Measurements from ENCODE around the gene ZNF528.

ZNF528 gene

GRCh38 chr19:52397310-52398080 is at the start of gene ZNF528:
Gene ZNF528, plus strand, starts transcription at chr19:52397849. Its CDS starts 4,165 bp downstream, at chr19:52402014.
- H3K27ac ChIP-seq (ENCODE audit: low read length), result no peak within 1 kb of the TSS
- H3K36me3 ChIP-seq (ENCODE audit: control insufficient read depth, low read depth, low read length), result peaks cover 2% of the 10 kb centered on the region
- no peaks in the 10 kb centered on the region for H3K4me1 ChIP-seq (ENCODE audit: control insufficient read depth, low read depth, low read length)
- no peak within 1 kb of the TSS for H3K4me3 ChIP-seq (ENCODE audit: low read length)
- H3K9ac ChIP-seq (ENCODE audit: low read length), result no peak within 1 kb of the TSS
- H3K9me3 ChIP-seq (ENCODE audit: control insufficient read depth, low read depth, low read length), result peaks cover 4% of the 10 kb centered on the region
- H3K27me3 ChIP-seq (ENCODE audit: control insufficient read depth, insufficient read depth, low read length), result no peaks in the 10 kb centered on the region

GRCh38 chr19:52351512-52351911 is 46.1 kb upstream of the ZNF528 start:
- H3K4me3 ChIP-seq (ENCODE audit: low read length), result no peak overlapping the region
- H3K9me3 ChIP-seq (ENCODE audit: control insufficient read depth, low read depth, low read length), result peaks cover 3% of the 10 kb centered on the region
- no peak overlapping the region for H3K9ac ChIP-seq (ENCODE audit: low read length)
- H3K27me3 ChIP-seq (ENCODE audit: control insufficient read depth, insufficient read depth, low read length), result no peaks in the 10 kb centered on the region
- no peaks in the 10 kb centered on the region for H3K36me3 ChIP-seq (ENCODE audit: control insufficient read depth, low read depth, low read length)
- H3K4me1 ChIP-seq (ENCODE audit: control insufficient read depth, low read depth, low read length), result no peaks in the 10 kb centered on the region
- H3K27ac ChIP-seq (ENCODE audit: low read length), result no peak overlapping the region

GRCh38 chr19:52366414-52366824 is 31.2 kb upstream of the ZNF528 start:
- Histone ChIP-seq H3K9me3 (ENCODE audit: control insufficient read depth, low read depth, low read length) (peaks cover 40% of the 10 kb centered on the region), H3K9ac (ENCODE audit: low read length) (no peak overlapping the region), H3K27ac (ENCODE audit: low read length) (no peak overlapping the region), H3K4me3 (ENCODE audit: low read length) (no peak overlapping the region), H3K36me3 (ENCODE audit: control insufficient read depth, low read depth, low read length) (peaks cover 12% of the 10 kb centered on the region), H3K27me3 (ENCODE audit: control insufficient read depth, insufficient read depth, low read length) (no peaks in the 10 kb centered on the region), H3K4me1 (ENCODE audit: control insufficient read depth, low read depth, low read length) (no peaks in the 10 kb centered on the region)

- Histone ChIP-seq H3K9me3 (ENCODE audit: control insufficient read depth, low read depth, low read length) (peaks cover 28% of the 10 kb centered on the region), H3K36me3 (ENCODE audit: control insufficient read depth, low read depth, low read length) (peaks cover 17% of the 10 kb centered on the region), H3K27ac (ENCODE audit: low read length) (peak within 1 kb of the TSS; percentile 82), H3K4me3 (ENCODE audit: low read length) (peak within 1 kb of the TSS; percentile 82), H3K27me3 (ENCODE audit: control insufficient read depth, insufficient read depth, low read length) (no peaks in the 10 kb centered on the region), H3K9ac (ENCODE audit: low read length) (peak within 1 kb of the TSS; percentile 82), H3K4me1 (ENCODE audit: control insufficient read depth, low read depth, low read length) (no peaks in the 10 kb centered on the region)
Measured at GRCh38 chr19:52369559-52370340, 27.9 kb upstream of the ZNF528 start, which contains the start of gene ZNF880. Gene ZNF880, plus strand, starts transcription at chr19:52369923. Its CDS starts 43 bp downstream, at chr19:52369966.

- Histone ChIP-seq H3K9ac (ENCODE audit: low read length) (peak overlapping the region; percentile 82), H3K27ac (ENCODE audit: low read length) (no peak overlapping the region), H3K4me1 (ENCODE audit: control insufficient read depth, low read depth, low read length) (no peaks in the 10 kb centered on the region), H3K36me3 (ENCODE audit: control insufficient read depth, low read depth, low read length) (peaks cover 17% of the 10 kb centered on the region), H3K4me3 (ENCODE audit: low read length) (peak overlapping the region; percentile 82), H3K27me3 (ENCODE audit: control insufficient read depth, insufficient read depth, low read length) (no peaks in the 10 kb centered on the region), H3K9me3 (ENCODE audit: control insufficient read depth, low read depth, low read length) (peaks cover 22% of the 10 kb centered on the region)
Measured at GRCh38 chr19:52370341-52370710, 27.3 kb upstream of the ZNF528 start.

- no peak overlapping the region for H3K4me3 ChIP-seq (ENCODE audit: low read length)
Measured at GRCh38 chr19:52391135-52391534, 6.5 kb upstream of the ZNF528 start.

GRCh38 chr19:52398081-52398441 is 412 bp downstream of the ZNF528 start:
- H3K27ac ChIP-seq (ENCODE audit: low read length), result no peak overlapping the region
- H3K4me1 ChIP-seq (ENCODE audit: control insufficient read depth, low read depth, low read length), result no peaks in the 10 kb centered on the region
- no peak overlapping the region for H3K4me3 ChIP-seq (ENCODE audit: low read length)
- no peak overlapping the region for H3K9ac ChIP-seq (ENCODE audit: low read length)
- H3K9me3 ChIP-seq (ENCODE audit: control insufficient read depth, low read depth, low read length), result peaks cover 5% of the 10 kb centered on the region
- no peaks in the 10 kb centered on the region for H3K27me3 ChIP-seq (ENCODE audit: control insufficient read depth, insufficient read depth, low read length)
- H3K36me3 ChIP-seq (ENCODE audit: control insufficient read depth, low read depth, low read length), result peaks cover 2% of the 10 kb centered on the region

More at GRCh38 chr19:52391135-52391534, 6.5 kb upstream of the ZNF528 start:
- Histone ChIP-seq H3K4me1 (ENCODE audit: control insufficient read depth, low read depth, low read length) (no peaks in the 10 kb centered on the region), H3K9ac (ENCODE audit: low read length) (no peak overlapping the region), H3K27ac (ENCODE audit: low read length) (no peak overlapping the region), H3K27me3 (ENCODE audit: control insufficient read depth, insufficient read depth, low read length) (no peaks in the 10 kb centered on the region), H3K9me3 (ENCODE audit: control insufficient read depth, low read depth, low read length) (peaks cover 16% of the 10 kb centered on the region), H3K36me3 (ENCODE audit: control insufficient read depth, low read depth, low read length) (no peaks in the 10 kb centered on the region)

GRCh38 chr19:52410276-52410675 is 12.6 kb downstream of the ZNF528 start:
- Histone ChIP-seq H3K27me3 (ENCODE audit: control insufficient read depth, insufficient read depth, low read length) (no peaks in the 10 kb centered on the region), H3K9me3 (ENCODE audit: control insufficient read depth, low read depth, low read length) (peaks cover 40% of the 10 kb centered on the region), H3K4me1 (ENCODE audit: control insufficient read depth, low read depth, low read length) (no peaks in the 10 kb centered on the region), H3K36me3 (ENCODE audit: control insufficient read depth, low read depth, low read length) (no peaks in the 10 kb centered on the region), H3K27ac (ENCODE audit: low read length) (no peak overlapping the region), H3K4me3 (ENCODE audit: low read length) (no peak overlapping the region), H3K9ac (ENCODE audit: low read length) (no peak overlapping the region)

GRCh38 chr19:52415711-52416110 is 18.1 kb downstream of the ZNF528 start:
- Histone ChIP-seq H3K27me3 (ENCODE audit: control insufficient read depth, insufficient read depth, low read length) (no peaks in the 10 kb centered on the region), H3K4me1 (ENCODE audit: control insufficient read depth, low read depth, low read length) (no peaks in the 10 kb centered on the region), H3K4me3 (ENCODE audit: low read length) (no peak overlapping the region), H3K27ac (ENCODE audit: low read length) (no peak overlapping the region), H3K36me3 (ENCODE audit: control insufficient read depth, low read depth, low read length) (no peaks in the 10 kb centered on the region), H3K9ac (ENCODE audit: low read length) (no peak overlapping the region), H3K9me3 (ENCODE audit: control insufficient read depth, low read depth, low read length) (peaks cover 51% of the 10 kb centered on the region)

- Histone ChIP-seq H3K27ac (ENCODE audit: low read length) (no peak within 1 kb of the TSS), H3K36me3 (ENCODE audit: control insufficient read depth, low read depth, low read length) (no peaks in the 10 kb centered on the region), H3K27me3 (ENCODE audit: control insufficient read depth, insufficient read depth, low read length) (no peaks in the 10 kb centered on the region), H3K4me1 (ENCODE audit: control insufficient read depth, low read depth, low read length) (no peaks in the 10 kb centered on the region), H3K4me3 (ENCODE audit: low read length) (no peak within 1 kb of the TSS), H3K9ac (ENCODE audit: low read length) (no peak within 1 kb of the TSS), H3K9me3 (ENCODE audit: control insufficient read depth, low read depth, low read length) (peaks cover 20% of the 10 kb centered on the region)
Measured at GRCh38 chr19:52428937-52429336, 31.3 kb downstream of the ZNF528 start, which contains the start of gene ZNF534. Gene ZNF534, plus strand, starts transcription at chr19:52429148. Its CDS starts 2,327 bp downstream, at chr19:52431475.

GRCh38 chr19:52442179-52442578 is 44.5 kb downstream of the ZNF528 start:
- H3K4me3 ChIP-seq (ENCODE audit: low read length), result no peak overlapping the region
- no peak overlapping the region for H3K27ac ChIP-seq (ENCODE audit: low read length)
- no peaks in the 10 kb centered on the region for H3K4me1 ChIP-seq (ENCODE audit: control insufficient read depth, low read depth, low read length)
- no peak overlapping the region for H3K9ac ChIP-seq (ENCODE audit: low read length)
- no peaks in the 10 kb centered on the region for H3K36me3 ChIP-seq (ENCODE audit: control insufficient read depth, low read depth, low read length)
- H3K9me3 ChIP-seq (ENCODE audit: control insufficient read depth, low read depth, low read length), result peaks cover 64% of the 10 kb centered on the region
- H3K27me3 ChIP-seq (ENCODE audit: control insufficient read depth, insufficient read depth, low read length), result no peaks in the 10 kb centered on the region
